Stimulated activated CD4-positive, alpha-beta T cell treated with anti-CD3 and anti-CD28 coated beads, Interleukin-1b, Interleukin-23, amount 100 ng/mL, for 48 hours (primary cell): ENCODE results near the gene RELCH.

Source experiments
- DNase-seq: peaks from one replicate; pipeline ENCODE4 v3.0.0-alpha.2; 2020

The RELCH gene

DNA sequence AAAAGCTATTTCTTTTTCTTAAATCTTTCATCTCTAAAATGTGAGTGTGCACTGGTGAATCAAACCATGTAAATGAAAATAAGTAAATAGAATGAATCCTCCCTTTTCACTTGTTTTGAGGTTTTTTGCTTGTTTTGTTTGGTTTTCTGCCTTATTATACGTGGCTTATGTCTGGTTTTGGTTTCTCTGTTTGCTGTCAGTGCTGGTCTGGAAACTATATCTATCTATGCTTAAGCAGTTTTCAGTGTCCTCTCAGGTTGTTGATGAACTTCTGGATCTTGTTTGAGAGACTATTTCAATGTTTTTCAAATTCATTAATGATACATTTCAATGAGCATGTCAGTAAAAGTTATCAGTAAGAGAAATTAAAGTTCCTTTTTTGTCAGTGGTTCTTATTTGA lies 90.0 kb downstream of the RELCH start:
- no peak for DNase-seq

- no peak for DNase-seq
Measured at GRCh38 chr18:62279561-62279960, 92.5 kb downstream of the RELCH start.

DNA sequence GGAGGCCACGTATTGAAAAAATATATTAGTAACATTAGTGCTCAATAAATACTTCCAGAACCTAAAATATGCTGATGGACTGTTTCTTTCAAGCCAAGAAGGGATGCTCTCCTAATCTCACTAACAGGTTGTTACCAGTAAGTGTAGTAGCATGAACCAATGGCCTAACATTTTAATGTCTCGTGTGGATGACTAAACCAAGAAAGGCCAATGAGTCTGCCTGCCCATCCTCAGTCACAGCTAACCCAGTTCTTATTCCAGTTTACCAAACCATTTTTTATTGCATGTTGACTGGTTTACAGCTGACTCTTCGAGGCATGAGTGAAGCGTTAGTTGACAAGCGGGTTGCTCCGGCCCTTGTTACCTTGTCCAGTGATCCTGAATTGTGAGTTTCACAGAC lies 93.0 kb downstream of the RELCH start:
- no peak for DNase-seq

DNA sequence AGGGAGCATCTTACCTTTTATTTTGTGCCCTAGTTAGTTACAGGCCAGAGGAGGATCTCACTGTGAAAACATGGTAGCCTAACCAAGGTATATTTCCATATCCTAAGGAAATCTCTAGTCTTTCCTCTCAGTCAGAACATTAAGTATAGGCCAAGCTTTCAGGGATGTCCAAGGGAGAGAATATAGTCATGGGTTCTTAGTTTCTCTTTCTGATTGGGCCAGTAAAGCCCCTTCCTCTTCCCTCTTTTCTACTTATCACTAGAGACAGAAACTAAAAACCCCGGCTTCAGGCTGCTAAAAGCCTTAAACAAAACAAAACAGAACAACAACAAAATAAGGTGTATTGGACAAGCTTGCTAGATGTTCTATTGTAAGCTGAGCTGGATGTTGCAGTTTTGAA lies 93.7 kb downstream of the RELCH start:
- DNase-seq: no peak

- DNase-seq: no peak
Measured at GRCh38 chr18:62281684-62282083, 94.6 kb downstream of the RELCH start.

- peak; percentile 3 for DNase-seq
Measured at GRCh38 chr18:62282188-62282629, 95.2 kb downstream of the RELCH start.

- DNase-seq: no peak
Measured at GRCh38 chr18:62284637-62285036, 97.6 kb downstream of the RELCH start.

GRCh38 chr18:62285281-62285680 lies 98.2 kb downstream of the RELCH start:
- no peak for DNase-seq

GRCh38 chr18:62287781-62288664 lies 101.0 kb downstream of the RELCH start:
- DNase-seq: no peak

DNA sequence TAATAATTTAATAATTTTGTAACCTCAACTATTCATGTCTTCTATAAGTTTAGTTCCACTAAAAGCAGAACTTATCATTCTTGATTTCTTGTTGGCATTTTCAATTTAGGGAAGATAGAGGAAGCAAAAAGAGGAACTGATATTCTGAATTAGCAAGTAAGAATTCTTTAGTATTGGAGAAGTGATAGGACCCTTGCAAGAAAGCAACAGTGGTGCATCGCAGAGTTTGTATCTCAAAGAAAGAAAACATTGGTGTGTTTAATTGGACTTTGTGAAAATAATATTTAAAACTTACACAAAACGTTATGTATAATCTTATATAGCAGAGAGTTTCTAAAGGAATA lies 101.6 kb downstream of the RELCH start:
- DNase-seq: no peak

DNA sequence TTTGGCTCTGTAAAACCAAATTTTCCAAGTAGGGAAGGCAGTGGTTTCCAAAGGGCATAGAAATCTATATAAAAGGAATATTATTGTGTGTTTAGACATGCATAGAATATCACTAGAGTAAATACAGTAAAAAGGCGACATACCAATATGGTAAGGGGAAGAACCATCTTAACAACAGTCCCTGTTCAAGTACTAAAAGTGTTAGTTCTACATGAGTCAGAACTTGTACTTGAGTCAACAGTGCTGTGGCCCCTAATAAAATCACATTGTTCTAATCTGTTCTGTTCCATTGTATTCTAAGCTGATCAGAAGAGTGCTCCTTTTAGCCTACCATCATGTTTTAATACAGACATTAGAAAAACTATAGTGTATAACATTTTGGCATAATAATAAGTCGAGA lies 102.0 kb downstream of the RELCH start:
- DNase-seq: no peak

GRCh38 chr18:62294073-62294472 lies 107.0 kb downstream of the RELCH start:
- no peak for DNase-seq

DNA sequence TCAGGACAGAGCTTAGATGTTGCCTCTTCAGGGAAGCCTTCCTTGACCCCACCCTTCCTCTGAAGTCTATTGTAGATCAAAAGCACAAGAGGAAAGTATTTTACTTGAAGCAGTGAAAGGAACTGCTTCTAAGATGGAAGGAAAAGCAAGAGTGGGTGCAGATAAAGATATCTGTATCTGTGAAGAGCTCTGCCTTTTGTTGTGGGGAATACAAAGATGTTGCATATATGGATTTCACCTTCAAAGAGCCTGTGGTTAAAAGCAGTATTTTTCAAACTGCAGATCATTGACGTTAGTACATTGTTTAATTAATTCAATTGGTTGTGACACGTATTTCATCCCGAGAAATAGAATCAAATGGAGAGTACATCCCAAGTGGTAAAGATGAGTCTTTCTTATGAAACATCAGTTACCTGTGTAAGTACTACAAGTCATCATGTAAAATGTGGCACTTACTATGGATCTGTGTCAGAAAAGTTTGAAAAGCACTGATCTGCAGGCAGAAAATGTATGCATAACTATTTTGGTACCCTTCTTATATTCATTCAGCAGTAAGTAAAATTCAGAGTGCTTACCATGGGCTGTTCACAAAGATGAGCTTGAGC lies 113.4 kb downstream of the RELCH start:
- no peak for DNase-seq

DNA sequence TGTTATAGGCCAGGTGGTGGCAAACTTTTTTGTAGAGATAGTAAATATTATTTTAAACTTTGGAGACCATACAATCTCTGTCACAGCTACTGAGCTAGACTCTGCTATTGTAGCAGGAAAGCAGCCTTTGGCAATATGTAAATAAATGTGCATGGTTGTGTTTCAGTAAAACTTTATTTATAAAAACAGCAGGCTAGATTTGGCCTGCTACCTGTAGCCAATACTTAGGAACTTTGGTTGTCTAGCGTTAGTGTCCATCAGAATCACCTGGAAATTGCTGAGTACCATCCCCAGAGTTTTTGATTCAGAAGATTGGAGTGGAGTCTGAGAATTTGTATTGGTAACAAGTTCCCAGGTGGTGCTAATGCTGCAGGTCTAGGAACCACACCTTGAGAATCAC lies 114.3 kb downstream of the RELCH start:
- no peak for DNase-seq

GRCh38 chr18:62312851-62313250 lies 125.8 kb downstream of the RELCH start:
- no peak for DNase-seq

- no peak for DNase-seq
Measured at GRCh38 chr18:62318228-62319180, 131.4 kb downstream of the RELCH start.

- no peak for DNase-seq
Measured at GRCh38 chr18:62321201-62321600, 134.1 kb downstream of the RELCH start.

- DNase-seq: no peak
Measured at GRCh38 chr18:62323483-62324180, 136.6 kb downstream of the RELCH start.

- no peak for DNase-seq
Measured at GRCh38 chr18:62324181-62324828, 137.2 kb downstream of the RELCH start.

DNA sequence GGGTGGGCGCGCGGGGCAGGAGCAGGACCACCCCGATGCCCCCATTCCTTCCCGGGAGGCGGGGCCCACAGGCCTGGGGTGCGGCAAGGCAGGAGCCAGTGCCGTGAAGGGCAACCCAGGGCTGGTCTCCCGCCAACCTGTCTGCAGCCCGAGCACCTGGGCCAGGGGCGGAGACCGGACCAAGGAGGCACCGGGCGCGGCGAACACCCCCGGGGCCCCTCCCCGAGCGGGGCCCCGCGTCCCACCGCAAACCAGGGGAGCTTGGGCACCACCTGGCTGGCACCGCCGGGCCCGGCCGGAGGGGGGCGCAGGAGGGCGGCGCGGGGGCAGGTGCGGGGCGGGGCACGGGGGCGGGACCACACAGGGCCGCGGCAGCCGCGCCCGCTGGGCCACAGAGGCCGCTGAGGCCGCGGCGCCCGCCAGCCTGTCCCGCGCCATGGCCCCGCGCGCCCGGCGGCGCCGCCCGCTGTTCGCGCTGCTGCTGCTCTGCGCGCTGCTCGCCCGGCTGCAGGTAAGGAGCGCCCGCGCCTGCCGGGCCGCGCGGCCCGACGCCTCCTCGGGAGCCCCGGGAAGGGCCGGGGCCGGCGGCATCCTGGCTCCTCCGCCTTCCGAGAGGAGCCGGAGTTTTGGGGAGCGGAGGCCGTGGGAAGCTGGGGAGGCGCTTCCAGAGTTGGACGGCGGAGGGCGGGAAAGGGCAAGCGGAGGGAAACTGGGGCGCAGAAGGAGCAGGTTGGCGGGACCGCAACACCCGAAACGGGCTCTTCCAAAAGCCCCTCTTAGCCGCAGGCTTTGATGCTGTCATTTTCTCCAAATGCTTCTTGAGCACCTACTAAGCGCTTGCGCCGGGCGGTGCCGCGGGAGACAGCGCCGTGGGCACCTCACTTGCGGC lies 138.1 kb downstream of the RELCH start, which contains the start of gene TNFRSF11A:
TNFRSF11A (plus strand) TSS at position 394 of the 889 bp plus-strand sequence; CDS start at position 437, 43 bp downstream.
- peak; percentile 63 for DNase-seq
